Prostate gland (tissue), 2 donors: ENCODE measurements around the gene ZNF629.

ENCODE experiments used
- POLR2A ChIP-seq: fragments of 450-650 bp; IDR thresholded peaks from one replicate; pipeline ENCODE4 v1.6.1; 2016; ENCODE audit warnings: antibody characterized with exemption, mild to moderate bottlenecking
- TF ChIP-seq, protein P1 (sequence below), 4 experiments: fragments of 200-600 bp in 2 of 4; fragments of 450-650 bp in 2 of 4; sonication (generic) in 2 of 4; IDR thresholded peaks; 1 replicate in 3 of 4; 2 replicates in 1 of 4; pipeline ENCODE4 v1.5.1; 2016 to 2019; ENCODE audit warnings: antibody characterized with exemption in 4 of 4, mild to moderate bottlenecking in 2 of 4, moderate library complexity in 2 of 4

DNA sequence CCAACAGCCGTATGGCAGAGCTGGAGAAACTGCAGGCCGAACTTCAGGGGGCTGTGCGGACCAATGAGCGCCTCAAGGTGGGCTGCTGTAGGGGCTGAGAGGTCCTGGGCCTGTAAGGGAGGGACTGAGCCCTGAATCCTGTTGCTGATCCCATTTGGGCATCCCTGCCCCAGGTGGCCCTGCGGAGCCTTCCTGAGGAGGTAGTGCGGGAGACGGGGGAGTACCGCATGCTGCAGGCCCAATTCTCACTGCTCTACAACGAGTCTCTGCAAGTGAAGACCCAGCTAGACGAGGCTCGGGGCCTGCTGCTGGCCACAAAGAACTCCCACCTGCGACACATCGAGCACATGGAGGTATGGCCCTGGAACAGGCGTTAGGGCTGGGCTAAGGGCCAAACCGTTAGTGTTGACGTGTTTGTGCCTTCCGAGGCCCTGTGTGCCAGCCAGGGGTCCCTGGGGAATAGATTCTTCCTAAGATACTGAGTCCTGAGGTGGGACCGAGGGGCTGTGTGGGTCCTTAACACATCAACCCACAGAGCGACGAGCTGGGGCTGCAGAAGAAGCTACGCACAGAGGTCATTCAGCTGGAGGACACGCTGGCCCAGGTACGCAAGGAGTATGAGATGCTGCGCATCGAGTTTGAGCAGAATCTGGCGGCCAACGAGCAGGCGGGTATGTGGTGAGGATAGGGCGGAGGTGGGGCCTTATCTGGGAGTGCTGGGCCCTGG lies 20.6 kb downstream of the ZNF629 start:
- TF ChIP-seq, protein P1, sequence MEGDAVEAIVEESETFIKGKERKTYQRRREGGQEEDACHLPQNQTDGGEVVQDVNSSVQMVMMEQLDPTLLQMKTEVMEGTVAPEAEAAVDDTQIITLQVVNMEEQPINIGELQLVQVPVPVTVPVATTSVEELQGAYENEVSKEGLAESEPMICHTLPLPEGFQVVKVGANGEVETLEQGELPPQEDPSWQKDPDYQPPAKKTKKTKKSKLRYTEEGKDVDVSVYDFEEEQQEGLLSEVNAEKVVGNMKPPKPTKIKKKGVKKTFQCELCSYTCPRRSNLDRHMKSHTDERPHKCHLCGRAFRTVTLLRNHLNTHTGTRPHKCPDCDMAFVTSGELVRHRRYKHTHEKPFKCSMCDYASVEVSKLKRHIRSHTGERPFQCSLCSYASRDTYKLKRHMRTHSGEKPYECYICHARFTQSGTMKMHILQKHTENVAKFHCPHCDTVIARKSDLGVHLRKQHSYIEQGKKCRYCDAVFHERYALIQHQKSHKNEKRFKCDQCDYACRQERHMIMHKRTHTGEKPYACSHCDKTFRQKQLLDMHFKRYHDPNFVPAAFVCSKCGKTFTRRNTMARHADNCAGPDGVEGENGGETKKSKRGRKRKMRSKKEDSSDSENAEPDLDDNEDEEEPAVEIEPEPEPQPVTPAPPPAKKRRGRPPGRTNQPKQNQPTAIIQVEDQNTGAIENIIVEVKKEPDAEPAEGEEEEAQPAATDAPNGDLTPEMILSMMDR (IDR thresholded peaks at IDR 0.05) = no peak
- no peak for TF ChIP-seq POLR2A
